Mesenchymal stem cell (in vitro differentiated cells and primary cell): ENCODE results near the gene GALNT12.

Source experiments
- DNase-seq: peaks from one replicate; pipeline ENCODE4 v3.0.0-alpha.2; 2013
- H2AFZ ChIP-seq: one replicate; pipeline ENCODE4 v1.6.1; 2013; ENCODE audit warnings: low read depth, mild to moderate bottlenecking, control low read depth, inconsistent platforms, low read length, moderate library complexity
- H2AK5ac ChIP-seq: 2 replicates; pipeline ENCODE4 v1.6.1; 2013; ENCODE audit warnings: low read length, moderate library complexity, mild to moderate bottlenecking, inconsistent platforms; ENCODE audit not compliant: severe bottlenecking
- H2BK120ac ChIP-seq: one replicate; pipeline ENCODE4 v1.6.1; 2013; ENCODE audit warnings: low read depth, mild to moderate bottlenecking, inconsistent platforms, low read length, moderate library complexity
- H2BK12ac ChIP-seq, 2 experiments: one replicate each; pipeline ENCODE4 v1.6.1; 2013; ENCODE audit warnings: inconsistent platforms in 2 of 2, low read length in 2 of 2, mild to moderate bottlenecking in 2 of 2, moderate library complexity in 2 of 2, control low read depth in 1 of 2
- H2BK15ac ChIP-seq: one replicate; pipeline ENCODE4 v1.6.1; 2013; ENCODE audit warnings: mild to moderate bottlenecking, low read depth, inconsistent platforms; ENCODE audit not compliant: poor library complexity, severe bottlenecking
- H2BK5ac ChIP-seq: 2 replicates; pipeline ENCODE4 v1.6.1; 2013; ENCODE audit warnings: low read depth, mild to moderate bottlenecking, low read length, control low read depth, inconsistent platforms; ENCODE audit not compliant: poor library complexity, severe bottlenecking
- H3K14ac ChIP-seq, 2 experiments: one replicate each; pipeline ENCODE4 v1.6.1; 2013; ENCODE audit warnings: inconsistent platforms in 2 of 2, low read length in 2 of 2, control low read depth in 1 of 2, mild to moderate bottlenecking in 1 of 2, moderate library complexity in 1 of 2
- H3K18ac ChIP-seq, 2 experiments: one replicate each; pipeline ENCODE4 v1.6.1; 2013; ENCODE audit warnings: inconsistent platforms in 2 of 2, low read length in 2 of 2, control low read depth in 1 of 2, low read depth in 1 of 2, mild to moderate bottlenecking in 1 of 2
- H3K23ac ChIP-seq, 2 experiments: one replicate each; pipeline ENCODE4 v1.6.1; 2013; ENCODE audit warnings: inconsistent platforms in 2 of 2, low read length in 2 of 2, mild to moderate bottlenecking in 2 of 2, moderate library complexity in 2 of 2, control low read depth in 1 of 2
- H3K27ac ChIP-seq: 2 replicates; pipeline ENCODE4 v1.5.1; 2013; ENCODE audit warnings: mild to moderate bottlenecking, moderate library complexity, low read length, control low read depth, inconsistent platforms; ENCODE audit not compliant: poor library complexity, severe bottlenecking
- H3K27me3 ChIP-seq, 2 experiments: 2 replicates each; pipeline versions ENCODE4 v1.6.1 to v1.7.0; 2013; ENCODE audit warnings: low read length in 2 of 2, mild to moderate bottlenecking in 2 of 2, moderate library complexity in 2 of 2, control low read depth in 1 of 2, inconsistent platforms in 1 of 2; ENCODE audit not compliant: control insufficient read depth in 1 of 2, insufficient read depth in 1 of 2
- H3K36me3 ChIP-seq, 2 experiments: 2 replicates each; pipeline versions ENCODE4 v1.6.1 to v1.7.0; 2013; ENCODE audit warnings: low read length in 2 of 2, control low read depth in 1 of 2, inconsistent platforms in 1 of 2, low read depth in 1 of 2, mild to moderate bottlenecking in 1 of 2; ENCODE audit not compliant: insufficient read depth in 2 of 2, control insufficient read depth in 1 of 2
- H3K4ac ChIP-seq, 2 experiments: one replicate each; pipeline ENCODE4 v1.6.1; 2013; ENCODE audit warnings: inconsistent platforms in 2 of 2, low read length in 2 of 2, mild to moderate bottlenecking in 2 of 2, moderate library complexity in 2 of 2, control low read depth in 1 of 2, low read depth in 1 of 2
- H3K4me1 ChIP-seq: 2 replicates; pipeline ENCODE4 v1.6.1; 2013; ENCODE audit warnings: low read depth, low read length, control low read depth; ENCODE audit not compliant: control insufficient read depth, insufficient read depth
- H3K4me2 ChIP-seq: 2 replicates; pipeline ENCODE4 v1.6.1; 2013; ENCODE audit warnings: low read length, mild to moderate bottlenecking, inconsistent platforms; ENCODE audit not compliant: poor library complexity, severe bottlenecking
- H3K4me3 ChIP-seq, 2 experiments: 2 replicates each; pipeline versions ENCODE4 v1.5.1 to v1.7.0; 2013; ENCODE audit warnings: low read length in 2 of 2, mild to moderate bottlenecking in 2 of 2, control low read depth in 1 of 2, low read depth in 1 of 2; ENCODE audit not compliant: insufficient read depth in 1 of 2
- H3K79me1 ChIP-seq: replicated peaks from 2 replicates; pipeline ENCODE4 v1.6.1; 2013; ENCODE audit warnings: mild to moderate bottlenecking, control low read depth, low read length, inconsistent platforms; ENCODE audit not compliant: poor library complexity, severe bottlenecking
- H3K9ac ChIP-seq: 2 replicates; pipeline ENCODE4 v1.7.0; 2013; ENCODE audit warnings: mild to moderate bottlenecking, low read length, moderate library complexity
- H3K9me3 ChIP-seq: 2 replicates; pipeline ENCODE4 v1.7.0; 2013; ENCODE audit warnings: mild to moderate bottlenecking, low read length; ENCODE audit not compliant: control insufficient read depth
- H4K8ac ChIP-seq: one replicate; pipeline ENCODE4 v1.6.1; 2013; ENCODE audit warnings: inconsistent platforms, mild to moderate bottlenecking, low read length, moderate library complexity
- H4K91ac ChIP-seq: one replicate; pipeline ENCODE4 v1.6.1; 2013; ENCODE audit warnings: mild to moderate bottlenecking, low read length, inconsistent platforms
- WGBS: methylation state at CpG from one replicate; pipeline ENCODE4 v1.1.7; 2013; ENCODE audit warnings: mixed read lengths; 5-methylcytosine and 5-hydroxymethylcytosine counted together

The GALNT12 gene

DNA sequence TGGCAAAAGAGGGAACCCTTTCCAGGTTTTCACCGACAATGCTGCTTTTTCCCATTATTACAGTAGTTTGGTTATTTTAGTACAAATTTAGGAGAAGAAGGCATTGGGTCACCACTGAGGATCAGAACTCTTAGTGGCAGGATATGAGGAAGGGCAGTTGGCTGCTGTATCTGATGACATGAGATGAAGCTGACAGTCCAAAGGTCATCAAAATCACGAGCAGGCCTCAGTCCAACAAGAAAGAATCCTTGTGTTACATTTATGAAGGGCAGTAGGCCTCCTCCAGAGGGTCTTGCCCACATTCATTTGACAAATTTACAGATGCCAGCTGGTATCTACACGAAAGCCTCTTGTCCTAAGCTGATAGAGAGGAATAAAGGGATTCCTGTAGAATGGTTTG is 86.7 kb downstream of the GALNT12 start:
- no peak overlapping the region for H2BK5ac ChIP-seq
- no peak overlapping the region for H2AK5ac ChIP-seq
- WGBS, result 94% methylated on average over 1 of the region's 3 CpGs

DNA sequence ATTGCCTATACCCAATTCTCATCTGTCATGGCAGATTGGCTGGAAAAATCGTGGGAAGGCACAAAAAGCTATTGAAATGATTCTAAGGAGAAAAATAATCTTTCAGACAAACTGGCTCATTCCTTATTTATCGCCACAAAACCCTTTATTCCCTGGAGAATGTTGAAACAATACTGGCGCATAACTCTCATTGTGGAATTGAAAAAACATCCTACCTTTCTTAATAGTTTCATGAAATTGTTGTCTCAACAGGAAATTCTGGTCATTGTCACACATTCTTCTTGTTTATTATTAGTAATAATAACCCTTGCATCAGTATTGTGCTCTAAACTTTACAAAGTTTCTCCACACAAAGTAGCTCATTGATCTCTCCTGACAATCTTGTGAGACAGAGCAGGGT is 87.3 kb downstream of the GALNT12 start:
- Histone ChIP-seq H3K14ac (no peak overlapping the region), H3K18ac (no peak overlapping the region), H3K4me2 (no peak overlapping the region), H2AFZ (no peak overlapping the region), H2AK5ac (no peak overlapping the region), H3K27ac (no peak overlapping the region), H3K23ac (no peak overlapping the region), H2BK15ac (no peak overlapping the region), H4K91ac (no peak overlapping the region), H3K36me3 (no peaks in the 10 kb centered on the region), H3K4me3 (no peak overlapping the region), H3K9ac (no peak overlapping the region), H3K79me1 (no peaks in the 10 kb centered on the region), H2BK120ac (no peak overlapping the region), H3K27me3 (no peaks in the 10 kb centered on the region), H3K4me1 (peaks cover 2% of the 10 kb centered on the region), H2BK5ac (no peak overlapping the region), H4K8ac (no peak overlapping the region), H2BK12ac (no peak overlapping the region), H3K4ac (no peak overlapping the region), H3K9me3 (peaks cover 24% of the 10 kb centered on the region)
- WGBS, result 90% methylated on average over 3 of the region's 3 CpGs
- no peak for DNase-seq

More for the DNA sequence above, 86.7 kb downstream of the GALNT12 start:
- peaks cover 24% of the 10 kb centered on the region for H3K9me3 ChIP-seq
- no peak overlapping the region for H3K4ac ChIP-seq
- H2BK120ac ChIP-seq, result no peak overlapping the region
- no peak overlapping the region for H3K18ac ChIP-seq
- H4K8ac ChIP-seq, result no peak overlapping the region
- no peak overlapping the region for H4K91ac ChIP-seq
- H2BK12ac ChIP-seq, result no peak overlapping the region
- H2BK15ac ChIP-seq, result no peak overlapping the region
- peaks cover 0 to 2% of the 10 kb centered on the region in 2 experiments for H3K27me3 ChIP-seq
- no peak for DNase-seq
- H3K27ac ChIP-seq, result no peak overlapping the region
- H2AFZ ChIP-seq, result no peak overlapping the region
- H3K14ac ChIP-seq, result no peak overlapping the region
- no peak overlapping the region for H3K4me2 ChIP-seq
- H3K4me1 ChIP-seq, result no peaks in the 10 kb centered on the region
- no peaks in the 10 kb centered on the region for H3K79me1 ChIP-seq
- H3K36me3 ChIP-seq, result no peaks in the 10 kb centered on the region
- H3K4me3 ChIP-seq, result no peak overlapping the region
- no peak overlapping the region for H3K23ac ChIP-seq
- no peak overlapping the region for H3K9ac ChIP-seq

DNA sequence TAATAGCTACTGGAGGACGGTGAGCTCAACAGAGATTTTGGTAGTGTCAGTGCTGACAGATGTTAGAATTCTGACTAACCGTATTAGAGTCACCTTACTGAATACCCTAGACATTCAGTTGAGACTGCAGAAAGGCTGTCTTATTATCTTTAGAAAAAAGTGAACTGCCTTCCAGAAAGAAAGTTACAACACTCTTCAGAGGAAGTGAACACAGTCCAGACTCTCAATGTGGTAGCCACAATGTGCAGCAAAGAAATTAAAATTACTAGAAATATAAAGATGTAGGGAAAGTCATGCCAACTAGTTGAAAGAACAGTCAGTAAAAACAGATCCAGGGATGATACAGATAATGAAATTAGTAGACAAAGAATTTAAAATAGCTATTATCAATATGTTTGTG is 89.2 kb downstream of the GALNT12 start:
- Histone ChIP-seq H2AFZ (no peak overlapping the region), H3K9ac (no peak overlapping the region), H2BK15ac (no peak overlapping the region), H3K14ac (no peak overlapping the region), H3K27me3 (no peaks in the 10 kb centered on the region), H2BK5ac (no peak overlapping the region), H3K27ac (no peak overlapping the region), H3K4ac (no peak overlapping the region), H3K9me3 (peaks cover 24% of the 10 kb centered on the region), H3K23ac (no peak overlapping the region), H3K4me1 (peaks cover 3% of the 10 kb centered on the region), H2AK5ac (no peak overlapping the region), H3K36me3 (no peaks in the 10 kb centered on the region), H4K8ac (no peak overlapping the region), H2BK120ac (no peak overlapping the region), H3K4me2 (no peak overlapping the region), H3K18ac (no peak overlapping the region), H4K91ac (no peak overlapping the region), H3K79me1 (no peaks in the 10 kb centered on the region), H2BK12ac (no peak overlapping the region), H3K4me3 (no peak overlapping the region)
- 100% methylated on average over 1 of the region's 2 CpGs for WGBS
- DNase-seq, result no peak

DNA sequence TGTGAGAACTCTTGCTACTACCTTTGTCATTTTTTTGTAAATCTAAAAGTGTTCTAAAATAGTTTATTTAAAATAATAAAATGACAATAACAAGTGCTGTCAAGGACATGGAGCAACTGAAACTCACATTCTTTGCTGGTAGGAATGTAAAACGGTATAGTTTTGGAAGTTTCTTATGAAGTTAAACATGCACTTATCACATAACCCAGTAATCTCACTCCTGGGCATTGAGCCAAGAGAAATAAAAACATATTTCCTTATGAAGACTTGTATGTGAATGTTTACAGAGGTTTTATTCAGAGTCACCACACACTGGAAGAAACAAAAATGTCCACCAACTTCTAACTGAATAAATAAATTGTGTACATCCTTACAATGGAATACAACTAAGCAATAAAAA is 90.3 kb downstream of the GALNT12 start:
- Histone ChIP-seq H3K79me1 (no peaks in the 10 kb centered on the region), H2BK5ac (no peak overlapping the region), H3K4me1 (peaks cover 3% of the 10 kb centered on the region), H3K27ac (no peak overlapping the region), H3K4ac (no peak overlapping the region), H2AK5ac (no peak overlapping the region), H3K4me3 (no peak overlapping the region), H4K8ac (no peak overlapping the region), H3K14ac (no peak overlapping the region), H3K23ac (no peak overlapping the region), H2BK15ac (no peak overlapping the region), H2BK120ac (no peak overlapping the region), H3K36me3 (no peaks in the 10 kb centered on the region), H2AFZ (no peak overlapping the region), H3K27me3 (no peaks in the 10 kb centered on the region), H3K9ac (no peak overlapping the region), H3K18ac (no peak overlapping the region), H2BK12ac (no peak overlapping the region), H3K9me3 (peaks cover 24% of the 10 kb centered on the region), H4K91ac (no peak overlapping the region), H3K4me2 (no peak overlapping the region)
- WGBS, result no CpG with 5 or more reads among the region's 1 CpG
- no peak for DNase-seq
